ENCODE measurements around the gene KRTAP2-3. TPM values are rescaled to one million over a fixed set of nuclear protein-coding genes. Genes with fewer than 3 reads are reported as not detected.
"Not testable (repeated sequence)": the region's sequence is repeated elsewhere in the genome, so short reads cannot be mapped to it uniquely, and the experiment has no call there.

The KRTAP2-3 gene
- total and polyA plus RNA-seq, 3 experiments from 2014 or later = not detected

DNA sequence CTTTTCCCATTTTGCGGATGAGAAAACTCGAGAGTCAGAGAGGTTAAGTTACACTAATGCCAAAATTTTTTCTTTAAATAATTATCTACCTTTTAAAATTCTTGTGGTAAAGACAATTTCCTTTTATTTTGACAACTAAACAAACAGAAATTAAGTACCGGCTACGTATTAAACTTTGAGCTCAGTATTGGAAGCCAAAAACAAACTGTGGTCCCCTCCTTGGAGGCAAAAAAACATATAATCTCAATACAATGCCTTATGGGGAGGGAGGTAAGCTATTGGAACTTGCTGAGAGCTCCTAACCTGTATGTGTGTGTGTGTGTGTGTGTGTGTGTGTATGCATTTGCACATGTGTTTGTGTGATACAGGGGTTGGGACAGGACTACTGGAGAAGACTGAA lies 3.5 kb upstream of the KRTAP2-3 start:
- H3K27me3 Mint-ChIP-seq = peaks cover 25 to 42% of the 10 kb centered on the region in 2 donors
- DNase-seq = no peak
- H3K4me3 Mint-ChIP-seq = no peak overlapping the region
- H3K4me1 Mint-ChIP-seq = no peaks in the 10 kb centered on the region
- Histone ChIP-seq H3K27ac (ENCODE audit: low read depth, low read length) (no peak overlapping the region), H3K4me1 (ENCODE audit: insufficient read depth, low read length) (no peaks in the 10 kb centered on the region), H3K9me3 (ENCODE audit: low read length) (no peaks in the 10 kb centered on the region), H3K27me3 (ENCODE audit: insufficient read depth, low read length, poor library complexity, severe bottlenecking) (no peaks in the 10 kb centered on the region), H3K36me3 (ENCODE audit: insufficient read depth, low read length) (no peaks in the 10 kb centered on the region), H3K4me3 (ENCODE audit: low read length) (no peak overlapping the region)
- H3K36me3 Mint-ChIP-seq = no peaks in the 10 kb centered on the region
- CTCF ChIA-PET = no interaction called here
- POLR2A ChIA-PET = no interaction called here
- H3K27ac Mint-ChIP-seq = no peak overlapping the region
- H3K9me3 Mint-ChIP-seq = no peaks in the 10 kb centered on the region

- no peaks in the 10 kb centered on the region for H3K9me3 ChIP-seq (ENCODE audit: low read length)
- CTCF ChIA-PET = no interaction called here
- H3K4me3 ChIP-seq (ENCODE audit: low read length) = no peak overlapping the region
- Mint-ChIP-seq H3K9me3 (peaks cover 0 to 4% (median 0%) of the 10 kb centered on the region in 5 donors), H3K4me3 (no peak overlapping the region), H3K27ac (no peak overlapping the region), H3K27me3 (peaks cover 33 to 52% of the 10 kb centered on the region in 2 donors), H3K36me3 (no peaks in the 10 kb centered on the region), H3K4me1 (no peaks in the 10 kb centered on the region)
- H3K27me3 ChIP-seq (ENCODE audit: insufficient read depth, low read length, poor library complexity, severe bottlenecking) = no peaks in the 10 kb centered on the region
- H3K36me3 ChIP-seq (ENCODE audit: insufficient read depth, low read length) = no peaks in the 10 kb centered on the region
- no peak for DNase-seq
- no peaks in the 10 kb centered on the region for H3K4me1 ChIP-seq (ENCODE audit: insufficient read depth, low read length)
- POLR2A ChIA-PET = no interaction called here
- no peak overlapping the region for H3K27ac ChIP-seq (ENCODE audit: low read depth, low read length)
Observed at GRCh38 chr17:41061964-41062363, 2.0 kb upstream of the KRTAP2-3 start.

DNA sequence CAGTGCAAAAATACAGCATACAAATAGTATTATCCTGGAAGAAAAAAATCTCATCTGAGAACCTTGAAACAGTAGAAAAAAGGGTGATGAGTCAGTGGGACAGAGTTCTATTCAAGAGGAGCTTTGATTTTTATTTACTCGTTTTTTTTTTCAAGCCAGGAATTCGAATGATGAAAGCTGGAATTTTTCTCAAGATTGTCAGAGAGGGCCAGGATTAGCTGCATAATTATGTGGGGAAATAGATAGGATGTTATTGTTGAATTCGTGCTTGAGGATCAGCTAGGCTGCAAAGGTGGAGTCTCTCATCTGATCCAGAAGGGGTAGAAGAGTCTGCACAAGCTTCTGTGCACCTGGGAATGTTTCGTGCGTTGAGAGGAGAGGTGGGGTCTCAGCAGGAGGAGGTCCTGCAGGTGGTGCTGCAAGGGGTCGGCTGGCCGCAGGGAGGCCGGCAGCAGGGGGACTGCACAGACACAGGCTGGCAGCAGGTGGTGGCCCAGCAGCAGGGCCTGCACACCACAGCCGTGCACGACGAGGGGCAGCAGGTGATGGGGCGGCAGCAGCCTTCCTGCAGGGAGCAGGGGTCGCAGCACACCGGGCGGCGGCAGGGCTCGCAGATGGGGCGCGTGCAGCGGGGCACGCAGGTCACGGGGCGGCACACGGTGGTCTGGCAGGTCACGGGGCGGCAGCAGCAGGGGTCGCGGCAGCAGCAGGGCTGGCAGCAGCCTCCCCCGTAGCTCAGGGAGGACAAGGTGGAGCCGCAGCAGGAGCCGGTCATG lies 450 bp downstream of the KRTAP2-3 start:
- H3K9me3 ChIP-seq (ENCODE audit: low read length); H3K27me3 ChIP-seq (ENCODE audit: insufficient read depth, low read length, poor library complexity, severe bottlenecking); H3K36me3 Mint-ChIP-seq; H3K9me3 Mint-ChIP-seq; H3K4me1 Mint-ChIP-seq; H3K27ac ChIP-seq (ENCODE audit: low read depth, low read length); DNase-seq; H3K4me3 ChIP-seq (ENCODE audit: low read length); H3K4me3 Mint-ChIP-seq; CTCF ChIA-PET; H3K4me1 ChIP-seq (ENCODE audit: insufficient read depth, low read length); H3K36me3 ChIP-seq (ENCODE audit: insufficient read depth, low read length); POLR2A ChIA-PET: not testable (repeated sequence)
- Mint-ChIP-seq H3K27me3 (peaks cover 33 to 61% of the 10 kb centered on the region in 2 donors), H3K27ac (peak overlapping the region in 1 of 8 donors; percentile 16)

DNA sequence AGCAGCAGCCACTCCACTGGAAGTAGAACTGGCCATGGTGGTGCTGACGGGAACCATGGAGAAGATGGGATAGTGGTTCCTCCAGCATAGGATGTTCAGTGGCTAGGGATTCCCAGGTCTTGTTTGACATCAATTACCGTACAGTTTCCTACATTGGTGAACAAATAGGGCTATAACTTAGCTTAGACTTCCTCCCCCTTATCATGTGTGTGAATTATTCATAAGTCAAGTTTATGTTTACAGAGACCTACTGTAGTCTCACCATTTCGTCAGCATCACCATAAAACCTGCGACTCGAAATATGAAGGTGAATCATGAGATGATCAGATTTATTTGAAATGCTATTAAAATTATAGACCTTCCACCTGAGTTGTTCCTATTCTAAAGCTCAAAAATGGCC lies 1.2 kb downstream of the KRTAP2-3 start:
- peaks cover 33 to 63% of the 10 kb centered on the region in 2 donors for H3K27me3 Mint-ChIP-seq
- CTCF ChIA-PET = no interaction called here
- POLR2A ChIA-PET = no interaction called here

DNA sequence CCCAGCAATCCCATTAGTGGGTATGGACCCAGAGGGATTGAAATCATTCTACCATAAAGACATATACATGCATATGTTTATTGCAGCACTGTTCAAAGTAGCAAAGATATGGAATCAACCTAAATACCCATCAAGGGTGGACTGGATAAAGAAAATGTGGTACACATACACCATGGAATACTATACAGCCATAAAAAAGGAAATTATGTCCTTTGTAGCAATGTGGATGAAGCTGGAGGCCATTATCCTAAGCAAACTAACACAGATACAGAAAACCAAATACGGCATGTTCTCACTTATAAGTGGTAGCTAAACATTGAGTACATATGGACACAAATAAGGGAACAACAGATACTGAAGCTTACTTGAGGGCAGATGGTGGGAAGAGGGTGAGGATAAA lies 2.4 kb downstream of the KRTAP2-3 start:
- Histone ChIP-seq H3K27ac (ENCODE audit: low read depth, low read length) (no peak overlapping the region), H3K4me3 (ENCODE audit: low read length) (no peak overlapping the region), H3K36me3 (ENCODE audit: insufficient read depth, low read length) (no peaks in the 10 kb centered on the region), H3K27me3 (ENCODE audit: insufficient read depth, low read length, poor library complexity, severe bottlenecking) (no peaks in the 10 kb centered on the region), H3K4me1 (ENCODE audit: insufficient read depth, low read length) (no peaks in the 10 kb centered on the region), H3K9me3 (ENCODE audit: low read length) (no peaks in the 10 kb centered on the region)
- POLR2A ChIA-PET = no interaction called here
- no peak for DNase-seq
- no peak overlapping the region for H3K4me3 Mint-ChIP-seq
- H3K27ac Mint-ChIP-seq = no peak overlapping the region
- no peaks in the 10 kb centered on the region for H3K36me3 Mint-ChIP-seq
- CTCF ChIA-PET = no interaction called here
- no peaks in the 10 kb centered on the region for H3K4me1 Mint-ChIP-seq
- peaks cover 0 to 4% (median 0%) of the 10 kb centered on the region in 5 donors for H3K9me3 Mint-ChIP-seq
- H3K27me3 Mint-ChIP-seq = peaks cover 33 to 67% of the 10 kb centered on the region in 2 donors

More for the DNA sequence above, 1.2 kb downstream of the KRTAP2-3 start:
- H3K27me3 ChIP-seq (ENCODE audit: insufficient read depth, low read length, poor library complexity, severe bottlenecking) = no peaks in the 10 kb centered on the region
- H3K4me1 Mint-ChIP-seq = no peaks in the 10 kb centered on the region
- H3K9me3 ChIP-seq (ENCODE audit: low read length) = no peaks in the 10 kb centered on the region
- no peak overlapping the region for H3K27ac ChIP-seq (ENCODE audit: low read depth, low read length)
- DNase-seq = no peak
- no peak overlapping the region for H3K4me3 Mint-ChIP-seq
- H3K4me3 ChIP-seq (ENCODE audit: low read length) = no peak overlapping the region
- no peaks in the 10 kb centered on the region for H3K4me1 ChIP-seq (ENCODE audit: insufficient read depth, low read length)
- H3K27ac Mint-ChIP-seq = no peak overlapping the region
- H3K36me3 Mint-ChIP-seq = no peaks in the 10 kb centered on the region
- H3K36me3 ChIP-seq (ENCODE audit: insufficient read depth, low read length) = no peaks in the 10 kb centered on the region
- peaks cover 0 to 4% (median 0%) of the 10 kb centered on the region in 5 donors for H3K9me3 Mint-ChIP-seq

GRCh38 chr17:41055130-41055529 lies 4.8 kb downstream of the KRTAP2-3 start, which contains the start of gene KRTAP2-2:
Gene KRTAP2-2, minus strand, starts transcription at chr17:41055230. Its CDS starts 19 bp downstream, at chr17:41055211.
- H3K4me3 ChIP-seq (ENCODE audit: low read length); H3K9me3 ChIP-seq (ENCODE audit: low read length); DNase-seq; H3K4me1 ChIP-seq (ENCODE audit: insufficient read depth, low read length); H3K27ac Mint-ChIP-seq; H3K9me3 Mint-ChIP-seq; H3K27me3 ChIP-seq (ENCODE audit: insufficient read depth, low read length, poor library complexity, severe bottlenecking); H3K36me3 ChIP-seq (ENCODE audit: insufficient read depth, low read length); H3K4me1 Mint-ChIP-seq; H3K4me3 Mint-ChIP-seq; H3K27ac ChIP-seq (ENCODE audit: low read depth, low read length); CTCF ChIA-PET; H3K36me3 Mint-ChIP-seq; POLR2A ChIA-PET: not testable (repeated sequence)
- peaks cover 16 to 59% of the 10 kb centered on the region in 2 donors for H3K27me3 Mint-ChIP-seq

- CTCF ChIA-PET; DNase-seq; H3K27ac Mint-ChIP-seq; H3K36me3 ChIP-seq (ENCODE audit: insufficient read depth, low read length); H3K4me1 Mint-ChIP-seq; H3K36me3 Mint-ChIP-seq; H3K4me3 ChIP-seq (ENCODE audit: low read length); POLR2A ChIA-PET; H3K27me3 ChIP-seq (ENCODE audit: insufficient read depth, low read length, poor library complexity, severe bottlenecking); H3K9me3 ChIP-seq (ENCODE audit: low read length); H3K27ac ChIP-seq (ENCODE audit: low read depth, low read length); H3K4me3 Mint-ChIP-seq; H3K4me1 ChIP-seq (ENCODE audit: insufficient read depth, low read length); H3K9me3 Mint-ChIP-seq: not testable (repeated sequence)
- H3K27me3 Mint-ChIP-seq = peaks cover 14 to 56% of the 10 kb centered on the region in 2 donors
Observed at GRCh38 chr17:41054556-41054955, 5.4 kb downstream of the KRTAP2-3 start.

DNA sequence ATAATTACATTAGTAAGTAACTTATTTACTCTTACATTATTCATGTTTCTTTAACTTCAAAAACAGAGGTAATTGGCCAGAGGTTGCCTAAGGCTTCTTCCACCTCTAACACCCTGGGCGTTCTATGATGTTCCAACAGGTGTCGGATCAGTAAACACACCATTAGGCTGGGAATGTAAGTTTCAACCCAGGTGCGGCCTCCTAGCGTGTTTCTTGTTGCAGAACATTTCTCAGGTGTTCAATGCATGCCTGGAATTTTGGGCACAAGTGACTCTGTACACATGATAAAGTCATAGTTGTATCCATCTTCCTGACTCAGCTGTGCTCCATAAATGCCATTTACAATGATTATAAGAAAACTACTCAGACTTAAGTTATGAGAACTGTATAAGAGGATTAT lies 5.9 kb downstream of the KRTAP2-3 start:
- H3K36me3 ChIP-seq (ENCODE audit: insufficient read depth, low read length) = no peaks in the 10 kb centered on the region
- Mint-ChIP-seq H3K27me3 (peaks cover 14 to 53% of the 10 kb centered on the region in 2 donors), H3K4me3 (no peak overlapping the region), H3K36me3 (no peaks in the 10 kb centered on the region), H3K4me1 (no peaks in the 10 kb centered on the region), H3K9me3 (peaks cover 0 to 4% (median 0%) of the 10 kb centered on the region in 5 donors), H3K27ac (no peak overlapping the region)
- H3K27ac ChIP-seq (ENCODE audit: low read depth, low read length) = no peak overlapping the region
- H3K27me3 ChIP-seq (ENCODE audit: insufficient read depth, low read length, poor library complexity, severe bottlenecking) = no peaks in the 10 kb centered on the region
- CTCF ChIA-PET = no interaction called here
- no peak overlapping the region for H3K4me3 ChIP-seq (ENCODE audit: low read length)
- H3K9me3 ChIP-seq (ENCODE audit: low read length) = no peaks in the 10 kb centered on the region
- H3K4me1 ChIP-seq (ENCODE audit: insufficient read depth, low read length) = no peaks in the 10 kb centered on the region
- DNase-seq = no peak
- POLR2A ChIA-PET = no interaction called here

Measured in CD8-positive, alpha-beta memory T cell (primary cell).